ENCODE data around the gene TP53TG5.

DNA sequence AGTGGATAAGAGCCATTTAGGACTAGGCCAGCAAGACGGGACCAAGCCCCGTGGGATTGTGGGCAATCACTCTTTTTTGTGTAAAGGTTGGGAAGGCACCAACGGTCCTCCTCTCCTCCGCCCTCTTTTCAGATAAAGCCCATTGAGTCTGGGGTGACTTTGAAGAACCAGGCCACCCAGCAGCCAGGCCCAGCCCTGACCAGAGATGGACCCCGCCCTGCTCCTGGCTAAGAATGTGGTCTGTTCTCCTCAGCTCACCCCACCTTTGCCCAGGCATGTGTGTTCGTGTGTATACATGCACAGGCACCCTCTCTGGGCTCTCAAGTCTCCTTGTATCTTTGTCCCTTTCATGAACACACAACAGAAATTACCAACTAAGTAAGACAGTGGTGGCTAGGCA, 39.0 kb downstream of the TP53TG5 start:
- no peak for TF ChIP-seq SP1 (IDR thresholded peaks at IDR 0.05; ENCODE audit: low read depth, low read length)
- TF ChIP-seq ATF2 (IDR thresholded peaks at IDR 0.05; ENCODE audit: low read length), result no peak
- TF ChIP-seq PAX8 (IDR thresholded peaks at IDR 0.05), result no peak
- TF ChIP-seq, protein P1, sequence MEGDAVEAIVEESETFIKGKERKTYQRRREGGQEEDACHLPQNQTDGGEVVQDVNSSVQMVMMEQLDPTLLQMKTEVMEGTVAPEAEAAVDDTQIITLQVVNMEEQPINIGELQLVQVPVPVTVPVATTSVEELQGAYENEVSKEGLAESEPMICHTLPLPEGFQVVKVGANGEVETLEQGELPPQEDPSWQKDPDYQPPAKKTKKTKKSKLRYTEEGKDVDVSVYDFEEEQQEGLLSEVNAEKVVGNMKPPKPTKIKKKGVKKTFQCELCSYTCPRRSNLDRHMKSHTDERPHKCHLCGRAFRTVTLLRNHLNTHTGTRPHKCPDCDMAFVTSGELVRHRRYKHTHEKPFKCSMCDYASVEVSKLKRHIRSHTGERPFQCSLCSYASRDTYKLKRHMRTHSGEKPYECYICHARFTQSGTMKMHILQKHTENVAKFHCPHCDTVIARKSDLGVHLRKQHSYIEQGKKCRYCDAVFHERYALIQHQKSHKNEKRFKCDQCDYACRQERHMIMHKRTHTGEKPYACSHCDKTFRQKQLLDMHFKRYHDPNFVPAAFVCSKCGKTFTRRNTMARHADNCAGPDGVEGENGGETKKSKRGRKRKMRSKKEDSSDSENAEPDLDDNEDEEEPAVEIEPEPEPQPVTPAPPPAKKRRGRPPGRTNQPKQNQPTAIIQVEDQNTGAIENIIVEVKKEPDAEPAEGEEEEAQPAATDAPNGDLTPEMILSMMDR (IDR thresholded peaks at IDR 0.05 in 2 of 3, conservative IDR thresholded peaks at IDR 0.05 in 1 of 3; ENCODE audit: control insufficient read depth in 2 of 3, extremely low read depth in 1 of 3, insufficient read depth in 1 of 3, low read depth in 3 of 3, low read length in 3 of 3), result no peak

Data from GM12878 (cell line).